ENCODE data around the gene TAF9B.
"Not testable (repeated sequence)": the region's sequence is repeated elsewhere in the genome, so short reads cannot be mapped to it uniquely, and the experiment has no call there.

The TAF9B gene

GRCh38 chrX:78165425-78165824, 26.0 kb upstream of the TAF9B start:
- Histone ChIP-seq H2BK120ac (ENCODE audit: low read depth, low read length) (no peak overlapping the region), H3K27me3 (ENCODE audit: control insufficient read depth in 1 of 2, insufficient read depth in 1 of 2, low read length in 2 of 2) (no peaks in the 10 kb centered on the region), H2BK5ac (ENCODE audit: low read depth, low read length, poor library complexity, severe bottlenecking) (no peak overlapping the region), H3K18ac (ENCODE audit: low read depth in 1 of 2, low read length in 2 of 2) (no peak overlapping the region), H2AK5ac (ENCODE audit: low read length, severe bottlenecking) (no peak overlapping the region), H3K4me2 (ENCODE audit: low read length, poor library complexity, severe bottlenecking) (no peak overlapping the region), H3K4me3 (ENCODE audit: insufficient read depth in 1 of 2, low read depth in 1 of 2, low read length in 2 of 2) (no peak overlapping the region), H3K79me1 (replicated peaks; ENCODE audit: low read length, poor library complexity, severe bottlenecking) (no peaks in the 10 kb centered on the region), H3K4me1 (ENCODE audit: control insufficient read depth, insufficient read depth, low read depth, low read length) (no peaks in the 10 kb centered on the region), H2BK15ac (ENCODE audit: low read depth, poor library complexity, severe bottlenecking) (no peak overlapping the region), H3K4ac (ENCODE audit: low read depth in 1 of 2, low read length in 2 of 2) (no peak overlapping the region), H3K27ac (ENCODE audit: low read length, poor library complexity, severe bottlenecking) (no peak overlapping the region), H2AFZ (ENCODE audit: low read depth, low read length) (no peak overlapping the region), H3K14ac (ENCODE audit: low read length in 2 of 2) (no peak overlapping the region), H4K8ac (ENCODE audit: low read length) (no peak overlapping the region), H2BK12ac (ENCODE audit: low read length in 2 of 2) (no peak overlapping the region), H4K91ac (ENCODE audit: low read length) (no peak overlapping the region), H3K36me3 (ENCODE audit: control insufficient read depth in 1 of 2, insufficient read depth in 2 of 2, low read depth in 1 of 2, low read length in 2 of 2) (no peaks in the 10 kb centered on the region), H3K9me3 (ENCODE audit: control insufficient read depth, low read length) (no peaks in the 10 kb centered on the region), H3K9ac (ENCODE audit: low read length) (no peak overlapping the region), H3K23ac (ENCODE audit: low read length in 2 of 2) (no peak overlapping the region)
- no peak for DNase-seq
- 91% methylated on average over 1 of the region's 1 CpG for WGBS

DNA sequence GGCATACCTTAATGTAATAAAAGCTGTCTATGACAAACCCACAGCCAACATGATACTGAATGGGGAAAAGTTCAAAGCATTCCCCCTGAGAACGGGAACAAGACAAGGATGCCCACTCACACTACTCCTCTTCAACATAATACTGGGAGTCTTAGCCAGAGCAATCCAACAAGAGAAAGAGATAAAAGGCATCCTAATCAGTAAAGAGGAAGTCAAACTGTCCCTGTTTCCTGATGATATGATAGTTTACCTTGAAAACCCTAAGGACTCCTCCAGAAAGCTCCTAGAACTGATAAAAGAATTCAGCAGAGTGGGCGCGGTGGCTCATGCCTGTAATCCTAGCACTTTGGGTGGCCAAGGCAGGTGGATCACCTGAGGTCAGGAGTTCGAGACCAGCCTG, 23.7 kb upstream of the TAF9B start:
- not testable (repeated sequence) for H2BK15ac ChIP-seq (ENCODE audit: low read depth, poor library complexity, severe bottlenecking); H3K27ac ChIP-seq (ENCODE audit: low read length, poor library complexity, severe bottlenecking); H3K36me3 ChIP-seq (ENCODE audit: control insufficient read depth in 1 of 2, insufficient read depth in 2 of 2, low read depth in 1 of 2, low read length in 2 of 2); H2AFZ ChIP-seq (ENCODE audit: low read depth, low read length); H3K79me1 ChIP-seq (replicated peaks; ENCODE audit: low read length, poor library complexity, severe bottlenecking); H3K27me3 ChIP-seq (ENCODE audit: control insufficient read depth in 1 of 2, insufficient read depth in 1 of 2, low read length in 2 of 2); DNase-seq; H2BK120ac ChIP-seq (ENCODE audit: low read depth, low read length); H3K23ac ChIP-seq (ENCODE audit: low read length in 2 of 2); H3K4me2 ChIP-seq (ENCODE audit: low read length, poor library complexity, severe bottlenecking); H2AK5ac ChIP-seq (ENCODE audit: low read length, severe bottlenecking); H3K9me3 ChIP-seq (ENCODE audit: control insufficient read depth, low read length); H3K14ac ChIP-seq (ENCODE audit: low read length in 2 of 2); H2BK5ac ChIP-seq (ENCODE audit: low read depth, low read length, poor library complexity, severe bottlenecking); H2BK12ac ChIP-seq (ENCODE audit: low read length in 2 of 2); H4K8ac ChIP-seq (ENCODE audit: low read length); H3K9ac ChIP-seq (ENCODE audit: low read length); H3K4me1 ChIP-seq (ENCODE audit: control insufficient read depth, insufficient read depth, low read depth, low read length); H3K4me3 ChIP-seq (ENCODE audit: insufficient read depth in 1 of 2, low read depth in 1 of 2, low read length in 2 of 2); H4K91ac ChIP-seq (ENCODE audit: low read length); H3K4ac ChIP-seq (ENCODE audit: low read depth in 1 of 2, low read length in 2 of 2); H3K18ac ChIP-seq (ENCODE audit: low read depth in 1 of 2, low read length in 2 of 2)
- WGBS = 78% methylated on average over 3 of the region's 4 CpGs

GRCh38 chrX:78160711-78161110, 21.3 kb upstream of the TAF9B start:
- not testable (repeated sequence) for H3K27ac ChIP-seq (ENCODE audit: low read length, poor library complexity, severe bottlenecking); H3K23ac ChIP-seq (ENCODE audit: low read length in 2 of 2); H4K91ac ChIP-seq (ENCODE audit: low read length); H2AK5ac ChIP-seq (ENCODE audit: low read length, severe bottlenecking); H3K18ac ChIP-seq (ENCODE audit: low read depth in 1 of 2, low read length in 2 of 2); H3K4me3 ChIP-seq (ENCODE audit: insufficient read depth in 1 of 2, low read depth in 1 of 2, low read length in 2 of 2); H2BK5ac ChIP-seq (ENCODE audit: low read depth, low read length, poor library complexity, severe bottlenecking); H3K4ac ChIP-seq (ENCODE audit: low read depth in 1 of 2, low read length in 2 of 2); H3K4me1 ChIP-seq (ENCODE audit: control insufficient read depth, insufficient read depth, low read depth, low read length); H3K36me3 ChIP-seq (ENCODE audit: control insufficient read depth in 1 of 2, insufficient read depth in 2 of 2, low read depth in 1 of 2, low read length in 2 of 2); H3K9ac ChIP-seq (ENCODE audit: low read length); H2AFZ ChIP-seq (ENCODE audit: low read depth, low read length); H3K27me3 ChIP-seq (ENCODE audit: control insufficient read depth in 1 of 2, insufficient read depth in 1 of 2, low read length in 2 of 2); H4K8ac ChIP-seq (ENCODE audit: low read length); H2BK12ac ChIP-seq (ENCODE audit: low read length in 2 of 2); H3K14ac ChIP-seq (ENCODE audit: low read length in 2 of 2); H2BK15ac ChIP-seq (ENCODE audit: low read depth, poor library complexity, severe bottlenecking); H3K79me1 ChIP-seq (replicated peaks; ENCODE audit: low read length, poor library complexity, severe bottlenecking); H3K4me2 ChIP-seq (ENCODE audit: low read length, poor library complexity, severe bottlenecking); DNase-seq; H2BK120ac ChIP-seq (ENCODE audit: low read depth, low read length); H3K9me3 ChIP-seq (ENCODE audit: control insufficient read depth, low read length)
- 61% methylated on average over 4 of the region's 4 CpGs for WGBS

GRCh38 chrX:78157846-78158245, 18.4 kb upstream of the TAF9B start:
- H3K9ac ChIP-seq (ENCODE audit: low read length) = not testable (repeated sequence)

More at GRCh38 chrX:78157846-78158245, 18.4 kb upstream of the TAF9B start:
- 81% methylated on average over 7 of the region's 10 CpGs for WGBS
- H3K23ac ChIP-seq (ENCODE audit: low read length in 2 of 2); H3K18ac ChIP-seq (ENCODE audit: low read depth in 1 of 2, low read length in 2 of 2); DNase-seq; H4K8ac ChIP-seq (ENCODE audit: low read length); H3K36me3 ChIP-seq (ENCODE audit: control insufficient read depth in 1 of 2, insufficient read depth in 2 of 2, low read depth in 1 of 2, low read length in 2 of 2); H3K4me2 ChIP-seq (ENCODE audit: low read length, poor library complexity, severe bottlenecking); H3K79me1 ChIP-seq (replicated peaks; ENCODE audit: low read length, poor library complexity, severe bottlenecking); H2AFZ ChIP-seq (ENCODE audit: low read depth, low read length); H4K91ac ChIP-seq (ENCODE audit: low read length); H3K14ac ChIP-seq (ENCODE audit: low read length in 2 of 2); H2BK5ac ChIP-seq (ENCODE audit: low read depth, low read length, poor library complexity, severe bottlenecking); H3K27ac ChIP-seq (ENCODE audit: low read length, poor library complexity, severe bottlenecking); H2BK120ac ChIP-seq (ENCODE audit: low read depth, low read length); H2BK12ac ChIP-seq (ENCODE audit: low read length in 2 of 2); H3K27me3 ChIP-seq (ENCODE audit: control insufficient read depth in 1 of 2, insufficient read depth in 1 of 2, low read length in 2 of 2); H3K4me3 ChIP-seq (ENCODE audit: insufficient read depth in 1 of 2, low read depth in 1 of 2, low read length in 2 of 2); H2AK5ac ChIP-seq (ENCODE audit: low read length, severe bottlenecking); H3K4ac ChIP-seq (ENCODE audit: low read depth in 1 of 2, low read length in 2 of 2); H2BK15ac ChIP-seq (ENCODE audit: low read depth, poor library complexity, severe bottlenecking); H3K4me1 ChIP-seq (ENCODE audit: control insufficient read depth, insufficient read depth, low read depth, low read length); H3K9me3 ChIP-seq (ENCODE audit: control insufficient read depth, low read length): not testable (repeated sequence)

Data from mesenchymal stem cell (in vitro differentiated cells and primary cell).